Stimulated activated CD4-positive, alpha-beta T cell treated with anti-CD3 and anti-CD28 coated beads, Interleukin-4, amount 100 ng/mL, for 48 hours (primary cell): Measurements from ENCODE around the gene ERP27.

Source experiments
- DNase-seq, 2 donors: peaks; one replicate each; pipeline ENCODE4 v3.0.0-alpha.2; 2020; ENCODE audit warnings: low read depth in 2 of 2

The ERP27 gene

DNA sequence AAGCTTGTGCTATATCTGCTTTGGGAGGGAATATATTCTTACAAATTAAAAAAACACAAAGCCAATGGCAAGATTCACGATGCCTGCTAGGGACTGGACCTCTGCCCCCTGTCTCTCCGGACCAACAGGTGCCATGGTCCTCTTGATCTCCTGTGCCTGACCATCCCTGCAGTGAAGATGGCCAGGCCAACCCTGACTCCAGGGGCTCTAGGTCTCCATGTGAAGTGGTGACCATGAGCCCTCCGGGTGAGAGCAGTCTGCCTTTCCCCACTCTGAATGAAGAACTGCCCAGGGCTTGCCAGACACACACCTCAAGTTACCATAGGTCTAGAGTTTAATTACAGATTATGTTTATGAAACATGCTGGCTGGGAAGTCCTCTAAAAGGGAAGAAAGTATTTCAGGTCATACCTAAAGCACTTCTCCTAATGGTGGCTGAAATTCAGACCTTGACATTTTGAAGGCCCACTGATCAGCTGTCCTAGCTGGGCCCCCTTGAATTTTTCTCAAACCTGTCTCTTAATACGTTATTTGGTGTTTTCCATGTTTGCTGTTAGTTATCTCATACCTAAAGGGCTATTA lies 21.7 kb upstream of the ERP27 start:
- DNase-seq, result no peak

DNA sequence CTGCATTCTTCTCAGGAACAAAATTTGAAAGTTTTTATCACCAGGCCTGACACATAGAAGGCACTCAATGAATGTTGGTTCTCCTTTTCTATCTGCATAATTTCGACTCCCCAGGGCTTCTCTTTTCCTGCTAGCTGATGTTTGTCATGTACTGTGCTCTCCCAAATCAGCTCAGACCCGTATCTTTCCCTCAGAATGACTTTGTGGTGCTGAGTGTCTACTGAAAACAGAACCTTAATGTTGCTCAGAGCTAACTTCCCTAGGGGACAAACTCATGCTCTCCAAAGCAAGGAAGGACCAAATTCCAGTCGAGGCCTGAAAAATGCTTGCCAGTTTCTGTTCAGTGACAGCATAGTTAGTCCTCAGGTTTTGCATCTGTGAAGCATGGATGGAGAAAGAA lies 21.1 kb upstream of the ERP27 start:
- no peak for DNase-seq

DNA sequence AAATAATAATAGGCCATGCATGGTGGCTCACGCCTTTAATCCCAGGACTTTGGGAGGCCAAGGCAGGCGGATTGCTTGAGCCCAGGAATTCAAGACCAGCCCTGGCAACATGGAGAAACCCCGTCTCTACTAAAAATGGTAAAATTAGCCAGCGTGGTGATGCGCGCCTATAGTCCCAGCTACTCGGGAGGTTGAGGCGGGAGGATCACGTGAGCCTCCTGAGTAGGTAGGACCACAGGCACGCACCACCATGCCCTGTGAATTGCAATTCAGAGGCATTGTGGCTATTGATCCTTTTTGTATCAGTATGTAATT lies 20.7 kb upstream of the ERP27 start:
- no peak for DNase-seq

DNA sequence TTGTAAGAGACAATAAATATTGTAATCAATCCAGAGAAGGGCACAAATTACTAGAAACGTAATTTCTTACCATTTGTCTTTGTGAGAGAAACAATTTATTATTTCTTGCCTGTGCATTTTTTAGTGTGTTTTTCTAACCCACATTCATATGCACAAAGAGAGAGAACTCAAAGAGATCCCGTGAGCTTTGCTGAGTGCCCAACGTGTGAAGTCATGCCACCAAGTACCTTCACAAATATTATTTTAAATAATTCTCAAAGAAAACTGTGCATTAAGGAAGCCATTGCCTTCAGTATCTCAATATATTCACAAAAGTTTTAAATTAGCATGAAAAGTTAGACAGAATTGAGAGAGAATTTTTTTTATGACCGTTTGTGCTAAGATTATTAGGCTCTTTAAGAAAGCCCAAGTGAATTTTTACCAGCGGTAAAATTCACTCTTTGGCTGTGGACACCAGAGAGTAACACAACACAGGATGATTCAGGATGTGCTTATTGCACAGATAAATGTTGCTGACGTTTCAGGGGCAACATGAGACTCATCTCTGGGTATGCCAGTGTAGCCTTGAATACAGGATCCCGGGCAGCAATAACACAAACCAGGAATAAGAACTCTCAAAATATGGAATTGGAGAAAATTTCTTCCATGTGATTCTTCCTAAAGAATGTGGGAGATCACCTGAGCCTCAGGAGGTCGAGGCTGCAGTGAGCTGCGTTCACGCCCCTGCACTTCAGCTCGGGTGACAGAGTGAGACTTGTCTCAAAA lies 20.2 kb upstream of the ERP27 start:
- DNase-seq, result no peak

DNA sequence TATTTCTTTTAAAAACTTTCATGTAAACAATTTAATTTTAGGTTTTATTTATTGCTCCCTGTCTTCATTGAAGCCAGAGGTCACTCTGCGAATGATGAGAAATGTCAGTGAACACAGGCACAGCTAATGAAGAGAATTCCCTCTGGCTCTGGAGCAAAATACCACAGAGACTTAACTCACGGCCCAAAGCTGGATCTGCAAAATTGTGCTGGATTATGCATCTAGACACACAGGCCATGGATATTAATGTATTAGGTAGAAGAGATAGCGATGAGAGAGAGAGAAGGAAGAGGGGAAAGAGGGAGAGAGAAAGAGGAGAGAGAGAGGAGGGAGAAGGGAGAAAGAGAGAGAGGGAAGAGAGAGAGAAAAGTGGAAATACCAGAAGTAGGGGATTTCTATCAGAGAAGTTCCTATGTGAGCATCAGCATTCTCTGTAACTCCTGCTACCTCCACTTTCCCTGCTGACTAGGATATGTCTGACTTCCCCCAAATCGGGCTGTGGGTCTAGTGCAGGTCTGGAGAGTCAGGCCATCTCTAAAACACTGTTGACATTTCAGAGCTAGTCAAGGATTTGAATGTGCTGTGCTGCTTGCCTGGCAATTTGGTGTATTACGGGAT lies 19.3 kb upstream of the ERP27 start:
- DNase-seq, result no peak

DNA sequence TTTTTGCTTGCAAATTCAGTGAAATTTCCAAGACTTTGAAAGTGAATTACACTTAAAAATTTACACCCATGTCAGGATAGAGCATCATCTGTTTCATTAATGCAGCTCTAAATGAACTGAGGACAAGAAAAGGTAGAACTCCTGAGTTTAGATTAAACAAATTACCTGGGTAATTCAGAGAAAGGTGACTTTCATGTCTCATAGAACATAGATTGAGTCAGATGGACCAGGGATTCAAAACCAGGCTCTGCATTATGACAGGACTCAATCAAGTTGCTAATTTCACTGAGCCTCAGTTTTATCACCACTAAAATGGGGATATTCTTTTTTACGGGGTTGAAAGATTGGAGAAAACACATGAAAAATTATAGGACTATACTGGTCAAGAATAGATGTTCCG lies 18.6 kb upstream of the ERP27 start:
- DNase-seq, result no peak

DNA sequence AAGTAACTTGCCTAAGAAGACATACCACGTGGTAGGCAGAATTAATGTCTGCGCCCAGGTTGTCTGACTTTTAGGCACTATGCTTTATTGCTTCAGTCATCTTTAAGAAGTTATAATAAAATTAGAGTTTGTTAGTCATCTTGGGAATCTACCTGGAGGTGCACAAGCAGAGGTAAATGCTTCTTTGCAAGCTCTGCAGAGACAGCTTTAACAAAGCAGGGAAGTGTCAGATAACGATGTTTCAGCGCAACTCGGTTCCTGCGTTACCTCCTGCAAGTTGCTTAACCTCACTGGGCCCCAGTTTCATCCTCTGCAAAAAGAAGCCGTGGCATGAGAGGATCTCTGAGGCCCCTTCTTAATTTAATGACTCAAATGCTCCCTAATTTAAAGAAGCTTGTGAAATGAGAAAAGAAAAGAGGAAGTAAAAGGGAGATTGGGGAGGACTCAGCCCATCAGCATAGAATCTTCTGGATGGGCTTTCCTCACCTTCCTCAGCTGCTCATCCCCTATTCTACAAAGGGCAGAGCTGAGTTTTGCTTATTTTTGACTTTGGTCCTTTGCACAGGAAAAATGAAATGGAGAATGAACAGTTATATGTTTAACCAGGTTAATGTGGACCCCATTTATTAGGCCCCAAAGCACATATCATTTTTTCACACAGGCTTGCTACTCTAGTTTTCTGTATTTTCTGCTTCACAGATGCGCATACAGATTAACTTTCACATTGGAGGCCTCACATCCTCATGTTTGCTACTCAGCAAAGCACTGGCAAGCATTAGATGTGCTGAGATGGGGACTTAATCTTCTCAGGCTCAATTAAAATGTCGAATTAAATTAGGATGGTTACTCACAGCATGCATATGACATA lies 17.9 kb upstream of the ERP27 start:
- no peak for DNase-seq

DNA sequence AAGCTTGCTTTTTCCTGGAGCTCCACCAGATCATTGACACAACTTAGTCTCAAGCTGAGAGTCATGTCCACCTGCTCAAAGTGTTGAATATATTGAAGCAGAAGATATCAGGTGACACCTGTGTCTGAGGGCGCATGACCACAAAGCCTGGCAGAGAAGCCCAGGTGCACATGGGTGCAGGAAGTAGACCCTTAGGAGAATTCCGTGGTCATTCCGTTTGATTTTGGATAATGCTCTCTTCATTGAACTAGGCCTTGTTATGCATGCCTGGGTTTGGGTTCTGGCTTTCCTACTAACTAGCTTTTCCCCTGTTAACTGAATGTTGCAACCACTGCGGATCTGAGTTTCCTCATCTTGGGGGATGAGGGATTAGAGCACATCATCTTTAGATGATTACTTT lies 15.9 kb upstream of the ERP27 start:
- DNase-seq, result no peak

DNA sequence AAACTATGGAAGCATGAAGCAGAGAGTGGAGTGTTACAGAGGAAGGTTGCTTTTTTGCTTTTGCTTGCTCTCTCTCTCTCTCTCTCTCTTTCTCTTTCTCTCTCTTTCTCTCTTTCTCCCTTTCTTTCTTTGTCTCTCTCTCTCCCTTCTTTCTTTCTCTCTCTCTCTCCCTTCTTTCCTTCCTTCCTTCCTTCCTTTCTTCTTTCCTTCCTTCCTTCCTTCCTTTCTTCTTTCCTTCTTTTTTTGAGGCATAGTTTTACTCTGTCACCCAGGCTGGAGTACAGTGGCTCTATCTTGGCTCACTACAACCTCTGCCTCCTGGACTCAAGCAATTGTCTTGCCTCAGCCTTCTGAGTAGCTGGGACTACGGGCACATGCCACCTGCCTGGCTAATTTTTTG lies 15.4 kb upstream of the ERP27 start:
- no peak for DNase-seq

DNA sequence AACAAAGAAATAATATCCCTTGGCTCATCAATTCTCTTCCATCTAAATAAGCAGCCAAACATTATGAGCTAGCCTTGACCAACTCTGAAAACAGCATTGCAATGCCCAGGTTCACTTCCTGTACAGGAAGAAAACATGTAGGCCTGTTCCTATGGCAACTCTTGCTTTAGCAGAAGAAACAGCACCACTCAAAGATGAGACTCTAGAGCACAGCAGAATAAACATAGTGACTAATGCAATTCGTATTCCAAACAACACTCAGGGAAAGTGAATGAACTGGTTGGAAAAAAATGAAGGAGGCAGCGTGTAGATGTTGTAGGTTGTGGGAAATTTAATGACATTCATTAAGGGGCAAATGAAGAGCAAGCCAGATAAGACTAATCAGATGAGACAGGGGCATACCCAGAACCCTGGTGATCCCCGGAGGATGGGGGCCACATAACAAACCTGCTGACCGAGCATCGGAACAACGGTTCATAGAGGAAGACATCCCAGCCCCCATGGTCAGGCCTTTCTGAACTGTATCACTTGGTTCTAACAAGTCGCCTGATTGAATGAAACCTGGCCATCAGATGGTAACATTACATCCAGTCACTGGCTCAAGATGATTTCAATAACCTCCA lies 14.1 kb upstream of the ERP27 start:
- no peak for DNase-seq

DNA sequence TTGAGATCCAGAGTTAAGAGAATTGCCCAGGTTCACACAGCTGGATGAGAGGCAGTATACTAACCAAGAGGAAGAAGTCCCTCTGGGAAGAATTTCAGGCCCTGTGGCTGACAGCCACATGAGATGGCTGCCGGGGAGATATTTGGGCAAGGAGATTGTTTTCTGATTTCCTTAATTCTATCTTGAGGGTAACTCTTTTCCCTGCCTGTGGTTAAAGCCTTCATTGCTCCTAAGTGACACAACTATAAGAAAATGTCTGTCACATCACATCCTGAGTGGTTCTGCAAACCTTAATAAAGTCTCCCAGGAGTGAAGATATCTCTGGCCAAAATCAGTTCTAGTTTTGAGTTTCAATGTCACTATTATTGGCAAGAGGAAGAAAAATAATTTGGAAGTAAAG lies 13.5 kb upstream of the ERP27 start:
- DNase-seq, result no peak

DNA sequence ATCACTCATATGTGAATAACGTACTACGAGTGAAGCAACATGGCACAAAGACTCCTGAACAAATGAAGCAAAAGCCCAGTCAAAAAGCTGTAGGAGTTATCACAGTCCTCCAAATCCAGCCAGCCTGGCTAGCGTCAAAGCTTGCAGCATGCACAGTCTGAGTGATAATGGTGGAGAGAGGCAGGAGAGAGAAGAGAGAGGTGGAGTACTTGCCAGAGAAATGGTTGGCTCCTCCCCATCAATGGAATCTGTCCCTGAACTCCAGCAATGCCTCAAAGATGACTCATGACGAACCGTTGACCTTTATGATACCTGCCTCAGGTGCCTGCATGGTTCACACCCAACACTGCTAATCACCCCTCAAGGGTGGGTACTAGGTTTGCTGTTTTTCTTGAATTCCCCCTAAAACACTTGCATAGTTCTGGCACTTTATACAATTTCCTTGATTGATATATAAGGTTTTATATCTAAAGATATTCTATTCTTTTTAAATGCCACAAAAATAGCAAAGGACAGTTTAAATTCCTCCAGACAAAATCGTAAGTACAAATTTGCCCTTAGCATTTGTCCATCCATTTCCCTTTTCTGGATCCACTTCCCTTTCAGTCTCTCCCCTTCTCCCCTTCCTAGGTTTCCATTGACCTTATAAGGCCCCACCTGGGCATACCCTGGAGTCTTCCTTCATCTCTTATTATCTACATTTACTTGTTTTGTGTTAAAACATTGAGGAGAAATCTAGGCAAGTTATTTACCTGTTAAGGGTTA lies 12.8 kb upstream of the ERP27 start:
- DNase-seq, result no peak

DNA sequence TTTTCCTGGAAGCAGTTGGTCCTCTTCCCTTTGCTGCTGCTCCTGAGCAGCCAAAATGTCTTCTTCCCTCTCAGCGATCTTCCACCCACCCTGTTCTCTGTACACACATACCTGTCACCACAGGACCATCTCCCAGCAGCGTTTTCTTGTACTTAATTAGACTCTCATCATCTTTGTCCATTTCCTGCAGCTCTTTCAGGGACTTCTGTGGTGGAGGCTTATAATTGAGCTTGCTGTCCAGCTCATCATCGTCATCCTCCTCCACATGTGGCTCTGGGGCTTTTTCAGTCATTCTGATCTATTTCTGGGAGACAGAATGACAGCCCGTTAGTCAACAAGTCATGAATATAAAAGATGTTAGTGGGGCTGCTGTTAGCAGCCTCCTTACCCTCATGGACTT lies 12.1 kb upstream of the ERP27 start:
- DNase-seq, result no peak

DNA sequence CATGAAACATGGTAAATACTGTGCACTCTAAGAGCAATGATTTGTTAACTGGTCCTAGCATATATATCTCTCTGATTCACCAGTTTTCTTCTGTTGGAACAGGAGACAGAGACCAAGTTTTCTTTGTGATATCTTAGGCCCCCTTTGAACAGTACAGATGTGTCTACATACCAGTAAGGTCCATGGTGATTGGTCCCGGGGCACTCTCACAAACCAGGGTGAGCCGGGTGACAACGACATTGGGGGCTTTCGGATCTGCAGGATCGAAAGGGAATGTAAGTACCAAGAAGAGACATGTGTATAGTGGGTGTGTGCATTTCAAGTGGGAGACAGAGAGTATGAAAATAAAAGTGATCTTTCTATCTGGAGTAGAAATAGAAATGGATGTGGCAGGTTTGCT lies 11.3 kb upstream of the ERP27 start:
- DNase-seq, result no peak

DNA sequence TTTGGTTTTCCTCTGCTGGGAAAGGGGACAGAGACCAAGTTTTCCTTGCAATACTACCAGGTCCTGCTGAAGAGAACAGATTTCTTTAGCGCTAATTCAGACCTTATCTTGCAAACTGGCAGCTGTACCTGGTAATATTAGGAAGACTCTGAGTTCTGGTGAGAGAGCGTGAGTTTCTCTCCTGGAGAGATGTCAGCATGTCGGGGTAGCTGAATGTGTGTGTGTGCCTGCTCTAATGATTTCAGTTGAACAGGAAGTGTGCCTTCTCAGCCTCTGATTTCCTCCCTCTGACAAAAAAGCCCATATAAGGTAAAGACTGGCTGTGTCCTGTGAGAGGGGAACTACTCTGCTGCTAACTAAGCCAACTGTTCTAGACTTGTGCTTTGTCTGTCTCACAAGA lies 10.3 kb upstream of the ERP27 start:
- no peak for DNase-seq

DNA sequence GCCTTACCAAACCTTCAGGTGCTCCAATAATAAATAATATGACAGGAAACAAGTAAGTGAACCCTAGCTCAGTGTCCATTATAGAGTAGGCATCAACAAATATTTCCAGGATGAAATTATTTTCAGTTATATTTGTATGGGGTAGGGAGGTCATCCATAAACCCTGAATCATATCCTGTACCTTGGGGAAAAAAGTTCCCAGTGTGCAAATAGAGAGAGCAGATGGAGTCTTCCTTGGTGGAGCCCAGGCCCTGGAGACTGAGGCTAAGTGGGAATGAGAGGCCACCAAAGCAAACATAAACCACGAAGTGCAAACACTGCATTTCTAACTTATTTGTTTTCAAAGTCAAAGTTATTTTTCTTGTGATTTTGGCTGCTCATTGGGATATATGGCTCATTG lies 8.5 kb upstream of the ERP27 start:
- DNase-seq, result no peak

DNA sequence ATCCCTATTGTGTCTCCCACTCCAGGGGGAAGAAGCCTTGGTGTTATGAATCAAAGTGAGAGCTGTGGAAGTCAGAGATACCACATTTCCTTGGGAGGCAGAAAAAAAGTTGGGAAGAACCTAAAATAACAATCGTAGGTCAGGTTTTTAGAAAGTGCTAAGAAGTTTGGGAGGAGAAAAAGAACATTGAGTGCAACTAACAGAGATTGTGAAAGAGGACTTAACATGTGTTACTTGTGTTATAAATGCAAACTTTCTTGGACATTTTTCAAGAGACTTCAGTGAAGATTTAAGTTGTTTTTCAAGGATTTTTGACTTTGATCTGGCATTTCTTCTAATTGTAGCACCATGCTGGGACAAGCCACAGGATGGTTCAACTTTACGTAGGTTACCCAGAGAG lies 7.8 kb upstream of the ERP27 start:
- DNase-seq, result no peak

DNA sequence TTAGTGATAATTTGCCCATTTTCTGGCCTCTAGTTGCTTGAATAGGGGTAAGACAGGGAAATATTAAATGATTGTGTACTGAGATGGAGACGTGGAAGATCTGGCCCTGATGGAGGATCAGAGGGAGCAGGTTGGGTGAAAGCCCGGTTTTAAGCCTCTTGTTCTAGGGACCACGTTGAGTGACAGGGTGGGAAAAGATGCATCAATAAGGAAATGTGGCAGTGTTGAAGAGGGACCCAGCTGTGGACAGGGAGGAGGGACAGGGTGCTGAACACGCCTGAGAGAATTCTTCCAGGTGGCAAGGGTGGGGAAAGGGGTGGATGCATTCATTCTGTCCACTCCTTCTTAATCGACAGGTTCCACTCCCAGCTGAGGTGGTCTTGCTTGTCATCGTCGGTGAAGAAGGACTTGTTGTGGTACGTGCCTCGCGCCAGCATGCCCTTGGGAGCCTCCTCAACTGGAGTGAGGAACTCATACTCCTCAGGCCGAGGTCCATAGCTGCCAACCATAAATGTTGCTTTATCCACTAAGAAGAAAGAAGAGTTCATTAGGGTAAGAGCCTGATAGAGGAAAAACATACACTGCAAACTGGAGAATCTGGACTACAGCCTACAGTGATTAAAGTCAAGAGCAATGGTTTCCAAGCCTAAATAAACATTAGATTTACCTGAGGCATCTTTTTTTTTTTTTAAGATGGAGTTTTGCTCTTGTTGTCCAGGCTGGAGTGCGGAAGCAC lies 4.0 kb upstream of the ERP27 start:
- DNase-seq, result no peak

DNA sequence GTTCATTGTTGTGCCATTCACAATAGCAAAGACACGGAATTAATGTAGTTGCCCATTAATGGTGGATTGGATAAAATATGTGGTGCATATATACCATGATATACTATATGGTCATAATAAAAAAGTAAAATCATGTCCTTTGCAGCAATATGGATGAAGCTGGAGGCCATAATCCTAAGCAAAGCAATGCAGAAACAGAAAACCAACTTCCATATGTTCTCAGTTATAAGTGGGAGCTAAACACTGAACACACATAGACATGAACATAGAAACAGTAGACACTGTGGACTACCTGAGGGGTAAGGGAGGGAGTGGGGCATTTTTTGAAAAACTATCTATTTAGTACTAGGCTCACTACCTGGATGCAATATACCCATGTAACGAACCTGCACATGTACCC lies 3.0 kb upstream of the ERP27 start:
- no peak for DNase-seq

DNA sequence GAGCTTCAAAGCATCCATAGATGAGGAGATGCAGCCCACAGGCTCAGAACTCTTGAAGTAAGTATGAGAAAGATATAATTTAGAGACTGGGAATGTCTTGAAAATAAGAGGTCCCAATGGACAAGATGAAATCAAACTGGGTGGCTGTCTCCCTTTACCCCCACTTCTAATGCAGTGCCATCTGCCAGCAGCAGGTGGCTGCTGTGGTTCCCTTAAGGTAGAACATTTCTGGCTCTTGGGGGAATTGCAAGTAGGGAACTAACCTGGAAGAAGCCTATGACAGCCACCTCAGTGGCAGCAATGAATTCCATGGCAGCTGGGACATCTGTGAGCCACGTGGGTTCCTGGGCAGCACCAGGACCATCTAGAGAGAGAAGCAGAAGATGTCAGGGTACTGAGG lies 648 bp downstream of the ERP27 start:
- no peak for DNase-seq

DNA sequence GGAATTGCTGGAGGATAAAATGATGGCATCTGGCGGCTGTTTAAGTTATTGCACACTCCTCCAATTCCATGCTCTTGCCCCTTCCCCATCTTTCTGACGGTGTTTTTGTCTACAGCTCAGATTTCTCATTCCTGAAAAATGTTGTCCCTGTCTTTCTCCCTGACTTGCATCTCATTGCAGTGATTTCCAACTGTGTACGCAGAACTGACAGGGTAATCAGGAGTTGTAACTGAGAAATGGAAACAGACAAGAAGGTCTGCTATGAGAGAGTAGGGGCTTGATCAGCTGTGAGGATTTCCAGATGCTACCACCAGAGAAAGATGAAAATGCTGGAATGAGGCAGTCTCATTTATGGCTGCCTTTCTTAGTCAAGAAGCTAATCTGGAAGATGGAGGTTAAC lies 1.3 kb downstream of the ERP27 start:
- DNase-seq, result no peak
